HepG2 (cell line): Measurements from ENCODE around the gene GRM8. TPM values are rescaled to one million over a fixed set of nuclear protein-coding genes. Genes with fewer than 3 reads are reported as not detected.

Experiments used
- ATAC-seq: fragments of 200-7000 bp; cut with Tn5 transposase; 3 replicates; pipeline ENCODE4 v1.9.1; 2020; ENCODE audit warnings: mild to moderate bottlenecking, moderate library complexity
- BruUV-seq: library from RNA; stranded (reverse); fragments of 400-500 nt; replicated peaks from 2 replicates; lab custom pipeline; 2021; lab: Mats Ljungman, UMichigan
- CTCF ChIA-PET: fragments of 300-600 bp; formaldehyde crosslinking; extraction: SDS; loops from one replicate; lab custom pipeline; 2021; ENCODE audit warnings: low total read pairs, inconsistent platforms, low intra/inter-chr PET ratio; lab: Yijun Ruan, JAX
- POLR2A ChIA-PET: fragments of 350-600 bp; sonication (Branson Sonifier 250); formaldehyde crosslinking; loops from one replicate; lab custom pipeline; 2020; ENCODE audit warnings: antibody characterized with exemption, inconsistent platforms; lab: Yijun Ruan, JAX
- DNase-seq: peaks from one replicate; pipeline ENCODE4 v3.0.0-alpha.2; 2015; ENCODE audit warnings: low spot score
- FAIRE-seq: peaks from 3 replicates; lab custom pipeline; 2011; peaks lifted over from hg19 to GRCh38; lab: Jason Lieb, UNC
- H2AFZ ChIP-seq: one replicate; pipeline ENCODE4 v1.6.1; 2011; ENCODE audit warnings: low read length, inconsistent platforms
- H3K27ac ChIP-seq: fragments of 300-600 bp; 3 replicates; pipeline ENCODE4 v1.8.0; 2011; ENCODE audit warnings: mixed run types, mild to moderate bottlenecking, mixed read lengths, low read length, inconsistent platforms; ENCODE audit not compliant: insufficient read depth; ENCODE audit errors: extremely low read length
- H3K27me3 ChIP-seq, 2 experiments: fragments of 200-600 bp in 1 of 2; 2 replicates in 1 of 2; 3 replicates in 1 of 2; pipeline versions ENCODE4 v1.6.0 to v1.8.0; 2011; ENCODE audit warnings: low read length in 2 of 2, mild to moderate bottlenecking in 2 of 2, moderate library complexity in 2 of 2, inconsistent platforms in 1 of 2; ENCODE audit not compliant: insufficient read depth in 2 of 2, control insufficient read depth in 1 of 2
- H3K36me3 ChIP-seq, 2 experiments: fragments of 200-600 bp in 1 of 2; replicated peaks in 1 of 2; 2 replicates in 1 of 2; 3 replicates in 1 of 2; pipeline versions ENCODE4 v1.5.1 to v1.8.0; 2011; ENCODE audit warnings: low read length in 2 of 2, inconsistent platforms in 1 of 2; ENCODE audit not compliant: insufficient read depth in 2 of 2, control insufficient read depth in 1 of 2
- H3K4me1 ChIP-seq: 2 replicates; pipeline ENCODE4 v1.5.1; 2012; ENCODE audit warnings: low read length, inconsistent platforms; ENCODE audit not compliant: insufficient read depth
- H3K4me2 ChIP-seq: 2 replicates; pipeline ENCODE4 v1.6.0; 2011; ENCODE audit warnings: low read depth, low read length, inconsistent platforms
- H3K4me3 ChIP-seq, 3 experiments: fragments of 200-600 bp in 1 of 3; sonication (generic), shearing (Covaris generic) in 1 of 3; replicated peaks in 1 of 3; 2 replicates each; pipeline ENCODE4 v1.5.1; 2011 to 2016; ENCODE audit warnings: low read length in 3 of 3, inconsistent platforms in 2 of 3, low read depth in 2 of 3, mild to moderate bottlenecking in 2 of 3, control low read depth in 1 of 3, mixed read lengths in 1 of 3; ENCODE audit not compliant: insufficient read depth in 1 of 3
- H3K79me2 ChIP-seq: one replicate; pipeline ENCODE4 v1.6.1; 2011; ENCODE audit warnings: low read length, inconsistent platforms; ENCODE audit not compliant: insufficient read depth
- H3K9ac ChIP-seq: 2 replicates; pipeline ENCODE4 v1.6.0; 2011; ENCODE audit warnings: mild to moderate bottlenecking, low read depth, low read length, inconsistent platforms; ENCODE audit not compliant: insufficient read depth
- H3K9me3 ChIP-seq: 2 replicates; pipeline ENCODE4 v1.5.1; 2012; ENCODE audit warnings: mild to moderate bottlenecking, low read length
- H4K20me1 ChIP-seq: 2 replicates; pipeline ENCODE4 v1.6.0; 2011; ENCODE audit warnings: inconsistent platforms, mild to moderate bottlenecking, low read length, moderate library complexity; ENCODE audit not compliant: insufficient read depth
- AKAP8 ChIP-seq: sonication (generic); formaldehyde crosslinking; IDR thresholded peaks from 2 replicates; pipeline ENCODE4 v1.5.1; 2020; ENCODE audit warnings: mild to moderate bottlenecking, missing genetic modification reagents
- CBFB ChIP-seq: sonication (generic); formaldehyde crosslinking; IDR thresholded peaks from 2 replicates; pipeline ENCODE4 v1.4.0; 2020; ENCODE audit warnings: missing genetic modification reagents
- ELF4 ChIP-seq: sonication (generic); formaldehyde crosslinking; IDR thresholded peaks from 2 replicates; pipeline ENCODE4 v1.5.0; 2020; ENCODE audit warnings: missing genetic modification reagents, mild to moderate bottlenecking, moderate library complexity, borderline replicate concordance
- FOSL1 ChIP-seq: sonication (generic); formaldehyde crosslinking; IDR thresholded peaks from 2 replicates; pipeline ENCODE4 v1.9.0; 2021; ENCODE audit warnings: missing genetic modification reagents, borderline replicate concordance
- FOXM1 ChIP-seq: sonication (generic); formaldehyde crosslinking; IDR thresholded peaks from 2 replicates; pipeline ENCODE4 v1.5.0; 2020; ENCODE audit warnings: missing genetic modification reagents
- RARA ChIP-seq: IDR thresholded peaks from 2 replicates; pipeline ENCODE4 v1.6.1; 2016; ENCODE audit warnings: missing genetic modification reagents, missing compliant biosample characterization
- REXO4 ChIP-seq: sonication (generic); formaldehyde crosslinking; IDR thresholded peaks from 2 replicates; pipeline ENCODE4 v1.8.0; 2022; ENCODE audit warnings: missing genetic modification reagents, mild to moderate bottlenecking, borderline replicate concordance
- SETDB1 ChIP-seq: sonication (generic); formaldehyde crosslinking; IDR thresholded peaks from 2 replicates; pipeline ENCODE4 v1.5.1; 2020; ENCODE audit warnings: missing genetic modification reagents, mild to moderate bottlenecking, borderline replicate concordance
- SIX4 ChIP-seq: sonication (generic); formaldehyde crosslinking; IDR thresholded peaks from 2 replicates; pipeline ENCODE4 v1.4.0; 2020; ENCODE audit warnings: missing genetic modification reagents
- ZNF225 ChIP-seq: sonication (generic); formaldehyde crosslinking; IDR thresholded peaks from 2 replicates; pipeline ENCODE4 v1.4.0; 2020; ENCODE audit warnings: mild to moderate bottlenecking, missing genetic modification reagents
- ZNF253 ChIP-seq: sonication (generic); formaldehyde crosslinking; IDR thresholded peaks from 2 replicates; pipeline ENCODE4 v1.8.0; 2022; ENCODE audit warnings: mild to moderate bottlenecking, missing genetic modification reagents, borderline replicate concordance
- ZNF331 ChIP-seq: sonication (generic); formaldehyde crosslinking; IDR thresholded peaks from 2 replicates; pipeline ENCODE4 v1.4.0; 2020; ENCODE audit warnings: missing genetic modification reagents
- ZNF839 ChIP-seq: sonication (generic); formaldehyde crosslinking; IDR thresholded peaks from 2 replicates; pipeline ENCODE4 v1.4.0; 2020; ENCODE audit warnings: missing genetic modification reagents, mild to moderate bottlenecking, borderline replicate concordance
- WGBS: methylation state at CpG from one replicate; pipeline ENCODE4 v1.1.6; 2017; ENCODE audit warnings: low lambda C conversion rate; 5-methylcytosine and 5-hydroxymethylcytosine counted together
- in situ Hi-C: cut with HindIII; loops from 2 replicates; pipeline ENCODE4 v1.10.0; 2017; ENCODE audit warnings: low pct_unique_long_range_greater_than_20kb; ENCODE audit not compliant: extremely low pct_ligation_motif_present
- intact Hi-C: fragments of 100-400 bp; cut with micrococcal nuclease; formaldehyde crosslinking; loops from one replicate; pipeline ENCODE4 v1.10.0; 2022; ENCODE audit not compliant: unreplicated experiment
- polyA plus RNA-seq, 8 experiments: library from polyadenylated mRNA; depleted of rRNA in 3 of 8; stranded (reverse) in 7 of 8; unstranded in 1 of 8; fragments of >200 nt; fragmentation: Illumina TruSeq in 4 of 8; extraction: Trizol in 4 of 8; gene quantifications; 2 replicates each; pipeline versions ENCODE4 v1.2.1 to v1.2.3, GENCODE V29; 2011 to 2016; ENCODE audit warnings: low read depth in 4 of 8, missing spikeins in 1 of 8, mixed read lengths in 1 of 8; ENCODE audit not compliant: insufficient read depth in 1 of 8
- total RNA-seq, 5 experiments: library from RNA; depleted of rRNA; stranded (reverse); fragments of >200 nt; fragmentation: Illumina TruSeq; extraction: Trizol; gene quantifications; 2 replicates each; pipeline ENCODE4 v1.2.3, GENCODE V29; 2016; ENCODE audit warnings: low read depth in 1 of 5
- TF ChIP-seq, protein P1 (sequence below): sonication (generic); formaldehyde crosslinking; IDR thresholded peaks from 2 replicates; pipeline ENCODE4 v1.4.0; 2020; ENCODE audit warnings: missing genetic modification reagents; ENCODE audit errors: not compliant biosample characterization
- TF ChIP-seq, protein P2 (sequence below): sonication (generic); formaldehyde crosslinking; IDR thresholded peaks from 2 replicates; pipeline ENCODE4 v1.4.0; 2020; ENCODE audit warnings: missing genetic modification reagents
- TF ChIP-seq, protein P3 (sequence below): sonication (generic); formaldehyde crosslinking; IDR thresholded peaks from 2 replicates; pipeline ENCODE4 v1.4.0; 2020; ENCODE audit warnings: missing genetic modification reagents

GRM8 gene
- total and polyA plus RNA-seq, 2 of the 13 experiments (the other 11 are each of a cell fraction or from before 2014, with no cell fraction given) = not detected

DNA sequence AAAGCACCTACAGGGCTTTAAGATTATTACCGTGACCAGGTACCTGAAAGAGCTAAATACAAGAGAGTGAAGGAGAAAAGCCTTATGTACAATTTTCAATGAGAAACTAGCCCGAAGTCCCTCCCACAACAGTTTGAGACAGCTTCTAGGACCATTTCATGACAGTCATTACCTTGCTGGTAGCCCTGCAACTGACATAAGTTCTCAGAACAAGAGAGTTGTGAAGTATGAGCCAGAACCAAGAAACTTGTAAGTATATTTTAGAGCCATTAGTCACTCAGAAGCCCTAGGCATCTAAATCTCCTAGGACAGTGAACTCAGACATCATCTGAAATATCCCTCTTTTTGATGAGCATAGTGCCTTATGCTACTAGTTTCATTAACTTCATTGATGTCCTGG is 792.1 kb downstream of the GRM8 start:
- DNase-seq = no peak
- H2AFZ ChIP-seq = no peak overlapping the region
- intact Hi-C loops = no loop called here
- no peak overlapping the region for H3K27ac ChIP-seq
- in situ Hi-C loops = no loop called here
- H3K79me2 ChIP-seq = no peaks in the 10 kb centered on the region
- peaks cover 75% of the 10 kb centered on the region for H3K9me3 ChIP-seq
- no TSS peak for BruUV-seq
- FAIRE-seq = no peak
- TF ChIP-seq ZNF253 (no peak), REXO4 (no peak), ZNF839 (CRISPR knock-in tag) (no peak), ZNF331 (CRISPR knock-in tag) (no peak), AKAP8 (no peak), RARA (CRISPR knock-in tag) (no peak), ZNF225 (CRISPR knock-in tag) (no peak), SIX4 (CRISPR knock-in tag) (no peak), SETDB1 (CRISPR knock-in tag) (no peak), FOXM1 (CRISPR knock-in tag) (no peak), FOSL1 (CRISPR knock-in tag) (no peak), ELF4 (no peak), CBFB (CRISPR knock-in tag) (no peak)
- TF ChIP-seq, protein P1, sequence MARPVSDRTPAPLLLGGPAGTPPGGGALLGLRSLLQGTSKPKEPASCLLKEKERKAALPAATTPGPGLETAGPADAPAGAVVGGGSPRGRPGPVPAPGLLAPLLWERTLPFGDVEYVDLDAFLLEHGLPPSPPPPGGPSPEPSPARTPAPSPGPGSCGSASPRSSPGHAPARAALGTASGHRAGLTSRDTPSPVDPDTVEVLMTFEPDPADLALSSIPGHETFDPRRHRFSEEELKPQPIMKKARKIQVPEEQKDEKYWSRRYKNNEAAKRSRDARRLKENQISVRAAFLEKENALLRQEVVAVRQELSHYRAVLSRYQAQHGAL (CRISPR knock-in tag) = no peak
- TF ChIP-seq, protein P2, sequence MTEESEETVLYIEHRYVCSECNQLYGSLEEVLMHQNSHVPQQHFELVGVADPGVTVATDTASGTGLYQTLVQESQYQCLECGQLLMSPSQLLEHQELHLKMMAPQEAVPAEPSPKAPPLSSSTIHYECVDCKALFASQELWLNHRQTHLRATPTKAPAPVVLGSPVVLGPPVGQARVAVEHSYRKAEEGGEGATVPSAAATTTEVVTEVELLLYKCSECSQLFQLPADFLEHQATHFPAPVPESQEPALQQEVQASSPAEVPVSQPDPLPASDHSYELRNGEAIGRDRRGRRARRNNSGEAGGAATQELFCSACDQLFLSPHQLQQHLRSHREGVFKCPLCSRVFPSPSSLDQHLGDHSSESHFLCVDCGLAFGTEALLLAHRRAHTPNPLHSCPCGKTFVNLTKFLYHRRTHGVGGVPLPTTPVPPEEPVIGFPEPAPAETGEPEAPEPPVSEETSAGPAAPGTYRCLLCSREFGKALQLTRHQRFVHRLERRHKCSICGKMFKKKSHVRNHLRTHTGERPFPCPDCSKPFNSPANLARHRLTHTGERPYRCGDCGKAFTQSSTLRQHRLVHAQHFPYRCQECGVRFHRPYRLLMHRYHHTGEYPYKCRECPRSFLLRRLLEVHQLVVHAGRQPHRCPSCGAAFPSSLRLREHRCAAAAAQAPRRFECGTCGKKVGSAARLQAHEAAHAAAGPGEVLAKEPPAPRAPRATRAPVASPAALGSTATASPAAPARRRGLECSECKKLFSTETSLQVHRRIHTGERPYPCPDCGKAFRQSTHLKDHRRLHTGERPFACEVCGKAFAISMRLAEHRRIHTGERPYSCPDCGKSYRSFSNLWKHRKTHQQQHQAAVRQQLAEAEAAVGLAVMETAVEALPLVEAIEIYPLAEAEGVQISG (CRISPR knock-in tag) = no peak
- TF ChIP-seq, protein P3, sequence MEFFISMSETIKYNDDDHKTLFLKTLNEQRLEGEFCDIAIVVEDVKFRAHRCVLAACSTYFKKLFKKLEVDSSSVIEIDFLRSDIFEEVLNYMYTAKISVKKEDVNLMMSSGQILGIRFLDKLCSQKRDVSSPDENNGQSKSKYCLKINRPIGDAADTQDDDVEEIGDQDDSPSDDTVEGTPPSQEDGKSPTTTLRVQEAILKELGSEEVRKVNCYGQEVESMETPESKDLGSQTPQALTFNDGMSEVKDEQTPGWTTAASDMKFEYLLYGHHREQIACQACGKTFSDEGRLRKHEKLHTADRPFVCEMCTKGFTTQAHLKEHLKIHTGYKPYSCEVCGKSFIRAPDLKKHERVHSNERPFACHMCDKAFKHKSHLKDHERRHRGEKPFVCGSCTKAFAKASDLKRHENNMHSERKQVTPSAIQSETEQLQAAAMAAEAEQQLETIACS (CRISPR knock-in tag) = no peak
- H4K20me1 ChIP-seq = no peaks in the 10 kb centered on the region
- ATAC-seq = no peak
- no peaks in the 10 kb centered on the region for H3K36me3 ChIP-seq
- POLR2A ChIA-PET = no interaction called here
- H3K4me2 ChIP-seq = no peak overlapping the region
- CTCF ChIA-PET = no interaction called here
- no peaks in the 10 kb centered on the region for H3K27me3 ChIP-seq
- H3K9ac ChIP-seq = no peak overlapping the region
- WGBS = 0% methylated on average over 2 of the region's 2 CpGs
- H3K4me1 ChIP-seq = no peaks in the 10 kb centered on the region
- no peak overlapping the region for H3K4me3 ChIP-seq
